Kidney (tissue), 14 donors: Measurements from ENCODE around the gene SMYD3. TPM values are rescaled to one million over a fixed set of nuclear protein-coding genes. Genes with fewer than 3 reads are reported as not detected.

Experiments
- DNase-seq, 5 donors: peaks; one replicate each; pipeline ENCODE4 v3.0.0-alpha.2; 2013 to 2020
- FAIRE-seq: peaks from 2 replicates; lab custom pipeline; 2012; peaks lifted over from hg19 to GRCh38; lab: Jason Lieb, UNC
- H3K27ac ChIP-seq, 2 donors: one replicate each; pipeline ENCODE4 v1.7.0; 2013; ENCODE audit warnings: low read depth in 2 of 2, low read length in 2 of 2, inconsistent platforms in 1 of 2
- H3K27me3 ChIP-seq: one replicate; pipeline ENCODE4 v1.7.1; 2013; ENCODE audit warnings: low read length, inconsistent platforms; ENCODE audit not compliant: control insufficient read depth, insufficient read depth
- H3K36me3 ChIP-seq, 3 donors: one replicate each; pipeline versions ENCODE4 v1.7.0 to v1.7.1; 2013; ENCODE audit warnings: low read length in 3 of 3, control low read depth in 1 of 3, inconsistent platforms in 1 of 3; ENCODE audit not compliant: insufficient read depth in 3 of 3, control insufficient read depth in 2 of 3
- H3K4me1 ChIP-seq, 3 donors: one replicate each; pipeline versions ENCODE4 v1.7.0 to v1.7.1; 2013; ENCODE audit warnings: low read length in 3 of 3, inconsistent platforms in 1 of 3, low read depth in 1 of 3; ENCODE audit not compliant: control insufficient read depth in 2 of 3, insufficient read depth in 2 of 3
- H3K4me3 ChIP-seq, 3 donors: one replicate each; pipeline versions ENCODE4 v1.7.0 to v1.8.1; 2013; ENCODE audit warnings: low read length in 3 of 3, control low read depth in 1 of 3, inconsistent platforms in 1 of 3
- H3K9ac ChIP-seq, 3 donors: one replicate each; pipeline versions ENCODE4 v1.7.0 to v1.7.1; 2013; ENCODE audit warnings: low read length in 3 of 3, control low read depth in 1 of 3, inconsistent platforms in 1 of 3
- H3K9me3 ChIP-seq, 3 donors: one replicate each; pipeline versions ENCODE4 v1.7.0 to v1.7.1; 2013; ENCODE audit warnings: low read length in 3 of 3, control low read depth in 1 of 3, inconsistent platforms in 1 of 3; ENCODE audit not compliant: control insufficient read depth in 2 of 3, insufficient read depth in 1 of 3
- intact Hi-C: fragments of 100-400 bp; cut with DNase I; formaldehyde crosslinking; loops from one replicate; pipeline ENCODE4 v1.11.1; 2022
- polyA plus RNA-seq: library from polyadenylated mRNA; stranded (reverse); fragments of 350-450 nt; fragmentation: Illumina TruSeq; extraction: RNeasy Lipid Tissue Mini Kit (QIAGEN cat#74804); gene quantifications from one replicate; pipeline ENCODE4 v1.2.3, GENCODE V29; 2014; ENCODE audit warnings: low read depth, low replicate concordance; ENCODE audit not compliant: insufficient read depth
- total RNA-seq: library from RNA; stranded (reverse); fragmentation: NEBNext Ultra II Directional; extraction: Animal tissue kit (Norgen Biotek cat#: 25700); gene quantifications from one replicate; pipeline ENCODE4 v1.2.1, GENCODE V29; 2021
- TF ChIP-seq, protein P1 (sequence below): IDR thresholded peaks from 3 replicates; pipeline ENCODE4 v1.5.1; 2012; ENCODE audit warnings: mild to moderate bottlenecking, moderate library complexity, borderline replicate concordance; ENCODE audit not compliant: insufficient read depth; ENCODE audit errors: extremely low read depth
- donor health status: control.
- donor health status: control.
- donor health status: control.
- donor health status: control.
- donor health status: control.
- donor health status: DM: yes; HTN: yes; CAD: no.
- donor health status: Normal renal cell carcinoma (clear cell type).

SMYD3 gene
- total and polyA plus RNA-seq, 2 donors from 2014 or later, result 23.3 to 23.9 TPM

DNA sequence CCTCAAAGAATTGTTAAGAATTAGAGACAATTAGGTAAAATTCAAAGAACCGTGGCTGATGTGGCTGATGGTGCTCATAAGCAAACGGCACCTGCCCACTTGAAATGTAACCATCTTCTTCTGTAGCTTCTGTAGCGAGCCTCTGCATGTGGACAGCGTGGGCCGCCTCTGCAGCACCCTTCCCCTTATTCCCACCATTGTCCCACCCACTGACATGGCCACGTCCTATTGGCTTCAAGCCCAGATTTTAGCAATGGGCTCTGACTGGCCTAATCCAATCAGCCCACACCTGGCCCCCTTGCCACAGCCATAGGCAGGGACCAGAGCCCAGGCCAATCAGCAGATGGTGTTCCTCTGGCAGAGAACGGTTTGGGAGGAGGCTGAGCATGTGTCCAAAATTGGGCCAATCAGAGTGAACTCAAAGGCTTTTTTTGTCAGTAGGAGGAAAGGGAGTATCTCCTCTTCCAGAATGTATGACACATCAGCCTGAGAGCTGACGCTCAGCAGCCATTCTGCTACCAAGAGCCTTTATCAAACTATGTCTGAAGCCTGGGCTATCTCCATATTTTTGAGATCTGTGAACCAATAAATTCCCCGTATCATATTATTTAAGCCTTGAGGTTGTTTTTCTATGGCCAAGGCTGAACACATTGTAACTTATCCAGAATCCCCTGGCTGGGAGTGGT lies 518.5 kb downstream of the SMYD3 start:
- DNase-seq (no peak), FAIRE-seq (no peak)
- Histone ChIP-seq H3K4me3 (no peak overlapping the region), H3K27me3 (no peaks in the 10 kb centered on the region), H3K4me1 (peaks cover 0 to under 1% (median 0%) of the 10 kb centered on the region in 3 donors), H3K36me3 (no peaks in the 10 kb centered on the region), H3K9me3 (no peaks in the 10 kb centered on the region), H3K27ac (no peak overlapping the region), H3K9ac (no peak overlapping the region)
- TF ChIP-seq, protein P1, sequence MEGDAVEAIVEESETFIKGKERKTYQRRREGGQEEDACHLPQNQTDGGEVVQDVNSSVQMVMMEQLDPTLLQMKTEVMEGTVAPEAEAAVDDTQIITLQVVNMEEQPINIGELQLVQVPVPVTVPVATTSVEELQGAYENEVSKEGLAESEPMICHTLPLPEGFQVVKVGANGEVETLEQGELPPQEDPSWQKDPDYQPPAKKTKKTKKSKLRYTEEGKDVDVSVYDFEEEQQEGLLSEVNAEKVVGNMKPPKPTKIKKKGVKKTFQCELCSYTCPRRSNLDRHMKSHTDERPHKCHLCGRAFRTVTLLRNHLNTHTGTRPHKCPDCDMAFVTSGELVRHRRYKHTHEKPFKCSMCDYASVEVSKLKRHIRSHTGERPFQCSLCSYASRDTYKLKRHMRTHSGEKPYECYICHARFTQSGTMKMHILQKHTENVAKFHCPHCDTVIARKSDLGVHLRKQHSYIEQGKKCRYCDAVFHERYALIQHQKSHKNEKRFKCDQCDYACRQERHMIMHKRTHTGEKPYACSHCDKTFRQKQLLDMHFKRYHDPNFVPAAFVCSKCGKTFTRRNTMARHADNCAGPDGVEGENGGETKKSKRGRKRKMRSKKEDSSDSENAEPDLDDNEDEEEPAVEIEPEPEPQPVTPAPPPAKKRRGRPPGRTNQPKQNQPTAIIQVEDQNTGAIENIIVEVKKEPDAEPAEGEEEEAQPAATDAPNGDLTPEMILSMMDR, result no peak
- intact Hi-C loops, result no loop called here

DNA sequence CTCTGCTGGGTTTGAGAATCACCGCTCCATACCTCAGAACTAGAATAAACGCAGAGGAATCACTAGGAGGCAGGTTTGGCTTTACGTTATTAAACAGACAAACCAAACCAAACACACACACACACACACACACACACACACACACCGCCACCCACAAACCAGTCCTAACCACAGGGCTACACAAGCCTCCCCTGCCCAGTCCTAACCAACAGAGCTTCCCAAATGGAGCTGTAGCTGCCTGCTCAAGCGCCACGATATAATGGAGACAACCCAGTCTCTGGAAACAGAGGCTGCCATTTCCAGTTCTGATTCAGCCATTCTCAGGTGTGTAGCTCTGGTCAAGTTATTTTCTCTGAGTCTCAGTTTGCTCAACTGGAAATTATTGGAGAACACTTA lies 519.1 kb downstream of the SMYD3 start:
- FAIRE-seq, result no peak
- TF ChIP-seq, protein P1, result no peak
- no peak overlapping the region for H3K27ac ChIP-seq
- no peak overlapping the region for H3K9ac ChIP-seq
- no peaks in the 10 kb centered on the region for H3K36me3 ChIP-seq
- H3K27me3 ChIP-seq, result no peaks in the 10 kb centered on the region
- no peak overlapping the region for H3K4me3 ChIP-seq
- H3K4me1 ChIP-seq, result peaks cover 0 to 3% (median 0%) of the 10 kb centered on the region in 3 donors
- intact Hi-C loops, result no loop called here
- no peaks in the 10 kb centered on the region for H3K9me3 ChIP-seq
- no peak for DNase-seq

DNA sequence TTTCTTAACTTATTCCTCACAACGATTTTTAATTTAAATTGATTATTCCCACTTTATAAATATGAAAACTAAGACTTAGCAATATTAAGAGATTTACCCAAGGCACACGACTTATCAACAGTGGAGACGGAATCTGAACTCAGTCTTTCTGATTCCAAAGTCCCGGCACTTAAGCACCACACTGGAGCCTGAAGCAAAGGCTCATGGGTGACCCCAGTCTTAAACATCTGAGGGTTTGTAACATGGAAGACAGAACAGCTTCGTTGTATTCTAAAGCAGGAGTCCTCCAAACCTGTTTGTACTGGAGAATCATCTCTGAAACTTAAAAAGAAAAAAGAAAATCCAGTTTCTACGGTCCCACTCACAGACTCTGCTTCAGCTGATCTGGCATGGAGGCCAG lies 519.5 kb downstream of the SMYD3 start:
- FAIRE-seq (no peak), DNase-seq (no peak)
- Histone ChIP-seq H3K4me3 (no peak overlapping the region), H3K27me3 (no peaks in the 10 kb centered on the region), H3K9me3 (no peaks in the 10 kb centered on the region), H3K36me3 (no peaks in the 10 kb centered on the region), H3K9ac (no peak overlapping the region), H3K27ac (no peak overlapping the region), H3K4me1 (peaks cover 0 to 3% (median 0%) of the 10 kb centered on the region in 3 donors)
- intact Hi-C loops, result no loop called here
- TF ChIP-seq, protein P1, result no peak

DNA sequence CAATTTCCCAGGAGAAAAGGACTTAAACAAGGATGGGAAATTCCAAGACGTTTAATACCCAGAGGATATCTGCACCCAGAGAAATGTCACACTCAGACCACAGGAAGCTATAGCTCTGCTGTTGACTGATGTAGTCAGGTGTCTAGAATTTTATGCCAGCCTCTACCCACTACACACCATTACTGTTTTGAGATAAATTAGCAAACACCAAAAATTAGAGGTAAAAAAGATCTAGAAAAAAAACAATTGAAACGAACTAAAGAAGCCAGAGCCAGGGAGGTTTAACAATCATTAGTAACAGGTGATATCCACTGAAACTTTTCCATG lies 519.9 kb downstream of the SMYD3 start:
- Histone ChIP-seq H3K9ac (no peak overlapping the region), H3K27me3 (no peaks in the 10 kb centered on the region), H3K27ac (no peak overlapping the region), H3K4me1 (peaks cover 0 to 3% (median 0%) of the 10 kb centered on the region in 3 donors), H3K36me3 (no peaks in the 10 kb centered on the region), H3K4me3 (no peak overlapping the region), H3K9me3 (no peaks in the 10 kb centered on the region)
- DNase-seq, result no peak
- TF ChIP-seq, protein P1, result no peak
- intact Hi-C loops, result no loop called here
- no peak for FAIRE-seq
